Neutrophil (primary cell): ENCODE results near the gene KCNJ15.

ENCODE experiments used
- H3K27ac ChIP-seq: fragments of 200-600 bp; sonication (generic); 2 replicates; pipeline ENCODE4 v1.5.1; 2016; ENCODE audit warnings: mild to moderate bottlenecking, moderate library complexity
- H3K27me3 ChIP-seq: fragments of 200-600 bp; sonication (generic); 2 replicates; pipeline ENCODE4 v1.6.0; 2016; ENCODE audit warnings: mild to moderate bottlenecking
- H3K36me3 ChIP-seq: fragments of 200-600 bp; sonication (generic); 2 replicates; pipeline ENCODE4 v1.5.1; 2017
- H3K4me1 ChIP-seq, 2 experiments: fragments of 200-600 bp in 1 of 2; sonication (generic) in 1 of 2; 1 replicate in 1 of 2; 2 replicates in 1 of 2; pipeline versions ENCODE4 v1.5.1 to v1.6.1; 2013 to 2016; ENCODE audit warnings: low read depth in 1 of 2, low read length in 1 of 2, mild to moderate bottlenecking in 1 of 2, moderate library complexity in 1 of 2; ENCODE audit not compliant: control insufficient read depth in 1 of 2, insufficient read depth in 1 of 2
- H3K4me3 ChIP-seq, 2 experiments: fragments of 200-600 bp in 1 of 2; sonication (generic) in 1 of 2; 1 replicate in 1 of 2; 2 replicates in 1 of 2; pipeline ENCODE4 v1.5.1; 2013 to 2016; ENCODE audit warnings: low read depth in 1 of 2, low read length in 1 of 2, mild to moderate bottlenecking in 1 of 2, moderate library complexity in 1 of 2
- H3K9me3 ChIP-seq: fragments of 200-600 bp; sonication (generic); 2 replicates; pipeline ENCODE4 v1.5.1; 2016
- CTCF ChIP-seq: fragments of 200-600 bp; sonication (generic); IDR thresholded peaks from 2 replicates; pipeline ENCODE4 v1.5.1; 2016; ENCODE audit warnings: antibody characterized with exemption

KCNJ15 gene

GRCh38 chr21:38306433-38307141 is 49.8 kb downstream of the KCNJ15 start:
- no peaks in the 10 kb centered on the region for H3K27me3 ChIP-seq
- H3K36me3 ChIP-seq, result peaks cover 16% of the 10 kb centered on the region
- peak overlapping the region; percentile 68 for H3K27ac ChIP-seq
- no peak for TF ChIP-seq CTCF
- H3K4me3 ChIP-seq, result peak overlapping the region in 1 of 2 experiments; percentile 7
- peaks cover 30 to 37% of the 10 kb centered on the region in 2 experiments for H3K4me1 ChIP-seq
- H3K9me3 ChIP-seq, result no peaks in the 10 kb centered on the region

- Histone ChIP-seq H3K27me3 (no peaks in the 10 kb centered on the region), H3K36me3 (peaks cover 5% of the 10 kb centered on the region), H3K4me3 (no peak overlapping the region), H3K27ac (no peak overlapping the region), H3K4me1 (peaks cover 23 to 31% of the 10 kb centered on the region in 2 experiments), H3K9me3 (no peaks in the 10 kb centered on the region)
- no peak for TF ChIP-seq CTCF
Observed at GRCh38 chr21:38307771-38308531, 51.2 kb downstream of the KCNJ15 start.

GRCh38 chr21:38308532-38309119 is 51.8 kb downstream of the KCNJ15 start:
- TF ChIP-seq CTCF, result no peak
- H3K9me3 ChIP-seq, result no peaks in the 10 kb centered on the region
- no peak overlapping the region for H3K4me3 ChIP-seq
- no peaks in the 10 kb centered on the region for H3K27me3 ChIP-seq
- peaks cover 23 to 31% of the 10 kb centered on the region in 2 experiments for H3K4me1 ChIP-seq
- no peak overlapping the region for H3K27ac ChIP-seq
- H3K36me3 ChIP-seq, result no peaks in the 10 kb centered on the region

GRCh38 chr21:38310646-38311485 is 54.1 kb downstream of the KCNJ15 start:
- peak overlapping the region; percentile 32 for H3K27ac ChIP-seq
- no peaks in the 10 kb centered on the region for H3K27me3 ChIP-seq
- H3K4me3 ChIP-seq, result no peak overlapping the region
- H3K4me1 ChIP-seq, result peaks cover 23 to 26% of the 10 kb centered on the region in 2 experiments
- TF ChIP-seq CTCF, result no peak
- H3K36me3 ChIP-seq, result no peaks in the 10 kb centered on the region
- H3K9me3 ChIP-seq, result no peaks in the 10 kb centered on the region

GRCh38 chr21:38311765-38312164 is 55.0 kb downstream of the KCNJ15 start:
- Histone ChIP-seq H3K4me3 (no peak overlapping the region), H3K27me3 (no peaks in the 10 kb centered on the region), H3K9me3 (no peaks in the 10 kb centered on the region), H3K27ac (no peak overlapping the region), H3K36me3 (no peaks in the 10 kb centered on the region), H3K4me1 (peaks cover 15 to 18% of the 10 kb centered on the region in 2 experiments)
- TF ChIP-seq CTCF, result no peak
